ENCODE results near the gene SLX9.

DNA sequence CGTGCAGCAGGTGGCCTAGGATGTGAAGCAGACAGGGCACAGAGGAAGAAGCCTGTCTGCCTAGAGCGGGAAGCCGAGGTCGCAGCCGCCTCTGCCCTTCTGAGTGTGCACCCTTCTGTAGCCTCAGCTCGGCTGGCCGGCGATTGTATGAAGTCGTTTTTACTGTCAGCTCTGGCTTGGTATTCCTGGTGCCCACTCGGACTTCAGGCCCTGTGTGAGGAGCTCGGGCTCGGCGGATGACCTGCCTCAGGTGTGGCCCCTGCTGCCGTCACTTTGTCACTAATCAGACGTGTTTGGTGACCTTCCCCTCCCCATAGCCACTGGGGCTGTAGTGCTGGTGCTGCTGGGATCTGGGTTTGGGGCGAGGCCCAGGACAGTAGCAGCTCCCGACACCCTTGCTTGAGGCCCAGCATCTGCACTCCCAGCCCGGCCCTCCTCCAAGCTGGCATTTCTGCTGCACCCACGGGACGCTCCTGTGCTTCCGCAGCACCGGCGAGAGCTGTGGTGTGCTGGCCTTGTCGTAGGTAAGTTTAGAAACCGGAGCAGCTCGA is 18.1 kb downstream of the SLX9 start:
- TF ChIP-seq POLR2AphosphoS5 (IDR thresholded peaks at IDR 0.05) = no peak
- TF ChIP-seq, protein P1, sequence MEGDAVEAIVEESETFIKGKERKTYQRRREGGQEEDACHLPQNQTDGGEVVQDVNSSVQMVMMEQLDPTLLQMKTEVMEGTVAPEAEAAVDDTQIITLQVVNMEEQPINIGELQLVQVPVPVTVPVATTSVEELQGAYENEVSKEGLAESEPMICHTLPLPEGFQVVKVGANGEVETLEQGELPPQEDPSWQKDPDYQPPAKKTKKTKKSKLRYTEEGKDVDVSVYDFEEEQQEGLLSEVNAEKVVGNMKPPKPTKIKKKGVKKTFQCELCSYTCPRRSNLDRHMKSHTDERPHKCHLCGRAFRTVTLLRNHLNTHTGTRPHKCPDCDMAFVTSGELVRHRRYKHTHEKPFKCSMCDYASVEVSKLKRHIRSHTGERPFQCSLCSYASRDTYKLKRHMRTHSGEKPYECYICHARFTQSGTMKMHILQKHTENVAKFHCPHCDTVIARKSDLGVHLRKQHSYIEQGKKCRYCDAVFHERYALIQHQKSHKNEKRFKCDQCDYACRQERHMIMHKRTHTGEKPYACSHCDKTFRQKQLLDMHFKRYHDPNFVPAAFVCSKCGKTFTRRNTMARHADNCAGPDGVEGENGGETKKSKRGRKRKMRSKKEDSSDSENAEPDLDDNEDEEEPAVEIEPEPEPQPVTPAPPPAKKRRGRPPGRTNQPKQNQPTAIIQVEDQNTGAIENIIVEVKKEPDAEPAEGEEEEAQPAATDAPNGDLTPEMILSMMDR (IDR thresholded peaks at IDR 0.05) = no peak
